Activated naive CD4-positive, alpha-beta T cell treated with anti-CD3 and anti-CD28 coated beads, Interleukin-2, amount 50 U/mL, for 16 hours (primary cell): ENCODE measurements around the gene MTHFS.
"Not testable (repeated sequence)": the region's sequence is repeated elsewhere in the genome, so short reads cannot be mapped to it uniquely, and the experiment has no call there.

Experiments
- DNase-seq: peaks from one replicate; pipeline ENCODE4 v3.0.0-alpha.2; 2020

MTHFS gene

DNA sequence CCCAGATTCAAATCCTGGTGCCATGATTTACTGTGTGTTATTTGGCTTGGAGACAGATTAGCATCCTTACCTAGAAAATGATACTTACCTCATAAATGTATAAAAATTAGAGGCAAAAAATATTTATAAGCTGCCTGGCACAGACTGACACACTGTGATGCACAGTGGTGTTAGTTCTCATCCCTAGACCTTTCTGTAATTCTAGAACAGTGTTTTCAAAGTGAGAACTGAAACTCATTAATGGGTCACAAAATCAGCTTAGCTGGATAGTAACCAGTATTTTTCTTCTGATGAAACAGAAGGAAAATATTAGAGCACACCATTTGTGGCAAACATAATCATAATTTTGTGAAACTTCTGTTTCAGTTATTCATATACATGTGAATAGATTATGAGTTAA, 17.9 kb upstream of the MTHFS start:
- DNase-seq = no peak

- DNase-seq = not testable (repeated sequence)
These were observed 12.9 kb upstream of the MTHFS start for GRCh38 chr15:79909556-79910335.

DNA sequence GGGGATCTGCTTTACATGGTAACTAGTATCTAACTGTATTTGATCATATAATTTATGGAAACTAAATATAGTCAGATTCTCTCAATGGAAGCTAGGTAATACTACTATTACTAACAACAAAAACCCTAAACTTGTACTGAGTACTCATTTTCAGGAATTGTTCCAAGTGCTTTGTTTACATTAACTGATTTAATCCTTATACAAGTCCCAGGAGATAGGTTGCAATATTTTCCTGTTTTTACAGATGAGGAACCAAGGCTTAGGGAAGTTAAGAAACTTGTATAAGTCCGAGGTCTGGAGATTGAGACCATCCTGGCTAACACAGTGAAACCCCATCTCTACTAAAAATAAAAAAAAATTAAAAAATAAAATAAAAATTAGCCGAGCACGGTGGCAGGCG, 7.5 kb upstream of the MTHFS start:
- no peak for DNase-seq

DNA sequence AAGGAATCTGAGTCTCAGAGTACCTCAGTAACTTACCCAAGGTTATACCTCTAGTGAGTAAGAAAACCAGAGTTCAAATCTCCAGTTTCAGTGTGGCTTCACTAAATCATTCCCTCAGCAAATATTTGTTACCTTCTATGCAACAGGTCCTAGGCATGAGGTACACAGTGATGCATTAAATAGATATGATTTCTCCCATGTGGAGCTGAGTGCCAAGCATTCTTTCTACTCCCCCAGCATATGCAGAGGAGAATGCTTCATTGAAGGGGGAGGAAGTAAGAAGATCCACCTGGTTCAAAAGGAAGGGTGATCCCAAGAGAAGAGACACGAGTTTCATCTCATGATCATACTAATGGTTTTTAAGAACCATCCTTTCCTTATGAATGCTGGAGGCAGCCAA, 6.8 kb upstream of the MTHFS start:
- DNase-seq = no peak

DNA sequence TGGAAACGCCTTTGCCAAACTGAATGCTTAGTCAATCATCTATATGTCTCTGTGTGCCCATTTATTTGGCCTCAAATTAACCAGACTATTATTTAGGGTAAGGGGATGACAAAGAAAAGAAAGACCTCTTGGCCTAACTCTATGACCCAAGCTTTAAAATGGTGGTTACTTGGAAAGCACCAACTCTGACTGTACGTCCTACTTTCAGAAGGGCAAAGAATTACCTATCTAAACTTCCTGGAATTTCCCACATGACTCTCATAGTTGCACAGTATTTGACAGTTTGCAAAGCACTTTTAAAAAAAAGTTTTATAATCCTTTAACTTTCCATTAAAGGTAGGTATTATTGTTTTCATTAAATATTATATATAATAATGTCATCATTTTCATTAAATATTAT, 6.3 kb upstream of the MTHFS start:
- no peak for DNase-seq

DNA sequence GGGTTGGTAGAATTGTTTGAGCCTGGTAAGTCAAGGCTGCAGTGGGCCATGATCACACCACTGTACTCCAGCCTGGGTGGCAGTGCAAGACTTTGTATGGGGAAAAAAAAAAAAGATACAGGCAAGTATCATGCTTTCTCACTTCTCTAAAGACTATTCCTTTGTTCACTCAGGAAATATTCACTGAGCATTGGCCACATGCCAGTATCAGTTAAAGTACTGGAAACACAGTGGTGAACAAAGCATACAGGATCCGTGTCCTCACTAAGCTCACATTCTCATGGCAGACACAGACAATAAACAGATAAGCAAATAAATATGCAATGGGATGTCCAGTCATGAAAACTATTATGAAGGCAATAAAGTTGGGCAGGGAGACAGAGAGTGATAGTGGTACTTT, 5.1 kb upstream of the MTHFS start:
- DNase-seq = no peak

- not testable (repeated sequence) for DNase-seq
These were observed 4.1 kb upstream of the MTHFS start for GRCh38 chr15:79900818-79901378.

DNA sequence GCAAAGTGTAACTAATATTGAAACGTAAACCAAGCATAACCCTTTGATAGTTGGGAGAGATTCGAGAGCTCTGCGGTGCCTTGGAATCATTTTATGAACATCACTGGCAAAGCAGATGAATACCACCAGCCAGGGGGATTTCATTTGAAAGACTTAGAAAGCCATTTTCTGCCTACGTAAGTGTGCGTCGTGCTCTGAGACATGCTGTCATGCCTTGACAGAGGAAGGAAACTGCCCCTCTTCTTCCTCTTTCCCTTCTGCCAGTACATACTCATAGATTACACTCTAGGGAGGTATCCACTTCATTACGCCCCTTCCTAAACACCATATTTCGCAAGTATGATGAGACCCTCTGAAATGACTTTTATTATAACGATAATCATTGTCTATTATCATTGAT, 3.3 kb upstream of the MTHFS start:
- no peak for DNase-seq

DNA sequence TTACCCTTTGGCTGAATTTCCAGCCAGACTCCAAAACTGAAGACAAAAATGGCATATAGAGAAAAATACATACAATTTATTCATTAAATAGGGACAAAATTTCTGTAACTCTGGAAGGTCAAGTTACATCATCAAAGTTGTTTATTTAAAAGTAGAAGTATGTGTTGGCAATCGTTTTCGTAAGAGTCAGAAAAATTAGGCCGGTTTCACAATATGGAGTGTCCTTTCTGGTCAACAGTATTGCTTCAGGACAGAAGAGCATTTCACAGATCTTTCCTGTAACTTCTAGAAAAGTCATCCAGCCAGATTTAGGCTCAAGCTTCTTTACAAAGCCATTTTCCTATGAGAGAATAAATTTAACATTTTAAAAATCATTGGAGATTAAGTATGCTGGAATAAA, 2.0 kb upstream of the MTHFS start:
- DNase-seq = not testable (repeated sequence)

- DNase-seq = no peak
These were observed 1.6 kb upstream of the MTHFS start for GRCh38 chr15:79898369-79898768.

GRCh38 chr15:79897701-79898113, 893 bp upstream of the MTHFS start:
- no peak for DNase-seq

- DNase-seq = no peak
These were observed 515 bp upstream of the MTHFS start for GRCh38 chr15:79897380-79897678.

GRCh38 chr15:79896131-79896633, 632 bp downstream of the MTHFS start:
- DNase-seq = no peak

GRCh38 chr15:79887054-79887930, 9.5 kb downstream of the MTHFS start:
- DNase-seq = no peak

- DNase-seq = no peak
These were observed 10.7 kb downstream of the MTHFS start for GRCh38 chr15:79886124-79886523.

DNA sequence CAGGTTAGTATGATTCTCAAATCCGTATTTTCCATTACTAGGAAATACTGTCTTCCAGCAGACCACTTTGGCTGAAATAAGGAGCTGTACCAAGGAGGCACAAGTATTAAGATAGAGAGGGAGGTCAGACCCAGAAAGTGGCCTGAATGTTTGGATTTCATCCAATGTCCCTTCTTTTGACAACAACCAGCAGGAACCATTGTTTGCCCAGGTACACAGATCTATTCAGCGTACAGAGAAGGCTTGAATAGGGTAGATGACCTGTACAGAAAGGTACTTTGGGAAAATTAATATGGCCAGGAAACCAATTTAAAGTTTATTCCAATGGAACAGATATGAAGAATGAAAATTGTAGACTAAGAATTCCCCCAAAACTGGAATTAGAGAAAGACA, 12.6 kb downstream of the MTHFS start:
- no peak for DNase-seq

DNA sequence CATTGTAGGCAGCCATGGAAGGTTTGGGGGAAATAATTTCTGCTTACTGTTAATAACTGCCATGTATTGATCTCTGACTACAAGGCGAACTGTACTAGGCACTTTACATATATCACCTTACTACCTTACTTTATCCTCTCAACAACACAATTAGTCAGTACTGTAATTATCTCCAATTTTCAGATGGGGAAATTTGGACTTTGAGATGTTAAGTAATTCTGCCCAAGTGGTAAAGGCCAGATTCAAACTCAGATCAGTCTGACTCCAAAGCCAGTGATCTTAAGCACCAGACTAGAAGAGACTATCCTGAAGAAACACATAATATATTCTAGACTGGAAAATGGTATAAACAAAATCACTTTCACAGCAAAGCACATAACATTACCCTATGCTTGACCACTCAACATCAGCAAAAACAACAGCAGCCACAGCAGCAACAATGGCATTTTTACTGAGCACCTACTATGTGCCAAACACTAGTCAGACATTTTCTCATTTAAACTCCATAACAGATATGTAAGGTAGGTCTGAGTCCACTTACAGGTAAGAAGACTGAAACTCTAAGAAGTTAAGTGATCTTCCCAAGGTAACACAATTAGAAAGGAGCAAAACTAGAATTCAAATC, 13.1 kb downstream of the MTHFS start:
- DNase-seq = no peak

DNA sequence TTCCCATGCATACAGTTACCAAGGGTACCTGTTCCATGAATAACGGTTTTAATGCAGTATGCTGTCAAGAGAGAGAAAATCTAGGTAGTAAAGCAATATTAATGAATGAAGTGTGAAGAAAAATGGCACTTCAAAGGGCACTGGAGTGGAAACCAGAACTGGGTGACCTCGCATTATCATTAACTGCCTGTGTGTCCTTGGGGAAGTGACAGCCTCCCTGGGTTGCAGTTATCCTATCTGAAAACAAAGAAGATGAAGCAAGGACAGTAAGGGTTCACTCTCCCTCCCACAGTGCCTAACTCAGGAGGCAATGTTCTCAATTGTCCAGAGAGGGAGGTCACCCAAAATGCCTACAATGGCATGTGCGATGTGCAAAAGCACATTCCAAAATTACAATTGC, 15.1 kb downstream of the MTHFS start:
- DNase-seq = no peak

- DNase-seq = no peak
These were observed 15.6 kb downstream of the MTHFS start for GRCh38 chr15:79881254-79881653.

DNA sequence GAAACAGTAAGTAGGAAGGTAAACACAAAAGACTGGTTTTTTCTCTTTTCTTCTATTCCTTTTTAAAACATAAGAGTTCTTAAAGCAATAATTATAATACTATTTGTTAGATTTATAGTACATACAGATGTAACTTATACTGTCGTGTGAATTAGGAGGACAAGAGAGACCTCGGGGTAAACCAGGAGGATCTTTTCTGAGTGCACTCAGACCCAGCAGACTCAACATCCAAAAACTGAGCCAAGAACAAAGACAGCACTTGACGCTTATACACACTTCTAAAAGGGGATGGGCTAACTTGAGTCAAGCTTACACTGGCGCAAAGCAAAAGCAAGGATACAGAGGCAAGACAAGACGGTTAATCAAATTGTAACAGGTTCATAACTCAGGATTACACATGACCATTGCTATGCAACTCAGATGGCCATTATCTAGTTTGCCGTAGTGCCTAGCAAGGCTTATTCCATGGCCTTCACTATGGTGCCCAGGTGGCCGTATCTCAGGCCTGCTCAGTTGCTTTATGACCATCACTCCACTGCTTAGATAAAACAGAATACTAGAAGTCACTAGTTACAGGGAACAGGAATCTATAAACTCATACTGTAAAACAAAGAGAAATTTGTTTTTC, 18.6 kb downstream of the MTHFS start:
- no peak for DNase-seq

DNA sequence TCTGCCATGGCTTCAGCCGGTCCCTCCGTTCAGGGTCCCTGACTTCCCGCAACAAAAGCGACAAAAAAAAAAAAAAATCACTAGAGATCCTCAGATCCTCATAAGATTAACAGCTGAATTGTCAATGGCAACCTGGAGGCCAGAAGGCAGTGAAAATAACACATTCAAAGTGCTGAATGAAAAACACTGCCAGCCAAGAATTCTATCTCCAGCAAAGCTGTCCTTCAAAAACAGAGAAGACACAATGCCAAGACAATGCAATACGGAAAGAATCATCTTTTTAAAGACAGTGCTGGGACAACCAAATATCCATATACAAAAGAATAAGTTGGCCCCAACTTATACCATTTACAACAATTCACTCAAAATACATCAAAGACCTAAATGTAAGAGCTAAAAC, 21.6 kb downstream of the MTHFS start:
- DNase-seq = no peak

GRCh38 chr15:79874242-79874641, 22.6 kb downstream of the MTHFS start:
- no peak for DNase-seq
